WTC11 (cell line): Measurements from ENCODE around the gene GGA2.

Experiments used
- TF ChIP-seq, protein P1 (sequence below): sonication (generic); formaldehyde crosslinking; IDR thresholded peaks from 2 replicates; pipeline ENCODE4 v1.8.1; 2023; ENCODE audit warnings: mild to moderate bottlenecking, missing genetic modification reagents
- TF ChIP-seq, protein P2 (sequence below): fragments of 200-600 bp; IDR thresholded peaks from 2 replicates; pipeline ENCODE4 v1.8.0; 2022; ENCODE audit warnings: antibody characterized with exemption

DNA sequence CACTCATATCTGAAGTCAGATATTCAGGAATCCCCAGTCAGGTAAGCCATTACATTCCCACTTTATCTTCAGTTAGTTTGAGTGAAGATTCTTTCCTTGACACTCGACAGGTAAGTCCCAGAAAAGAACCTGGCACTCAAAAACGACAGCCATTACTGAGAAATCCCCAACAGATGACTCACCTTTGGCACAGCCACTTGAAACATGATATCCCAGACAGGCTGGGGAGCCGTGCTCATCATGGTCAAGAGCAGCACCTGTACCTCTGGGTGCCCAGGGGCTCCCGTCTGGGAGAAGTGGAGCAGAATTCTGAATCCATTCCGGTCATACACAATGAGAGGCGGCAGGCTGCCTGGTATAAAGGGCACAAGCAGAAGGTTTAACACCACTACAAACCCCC lies 40.5 kb downstream of the GGA2 start:
- TF ChIP-seq, protein P1, sequence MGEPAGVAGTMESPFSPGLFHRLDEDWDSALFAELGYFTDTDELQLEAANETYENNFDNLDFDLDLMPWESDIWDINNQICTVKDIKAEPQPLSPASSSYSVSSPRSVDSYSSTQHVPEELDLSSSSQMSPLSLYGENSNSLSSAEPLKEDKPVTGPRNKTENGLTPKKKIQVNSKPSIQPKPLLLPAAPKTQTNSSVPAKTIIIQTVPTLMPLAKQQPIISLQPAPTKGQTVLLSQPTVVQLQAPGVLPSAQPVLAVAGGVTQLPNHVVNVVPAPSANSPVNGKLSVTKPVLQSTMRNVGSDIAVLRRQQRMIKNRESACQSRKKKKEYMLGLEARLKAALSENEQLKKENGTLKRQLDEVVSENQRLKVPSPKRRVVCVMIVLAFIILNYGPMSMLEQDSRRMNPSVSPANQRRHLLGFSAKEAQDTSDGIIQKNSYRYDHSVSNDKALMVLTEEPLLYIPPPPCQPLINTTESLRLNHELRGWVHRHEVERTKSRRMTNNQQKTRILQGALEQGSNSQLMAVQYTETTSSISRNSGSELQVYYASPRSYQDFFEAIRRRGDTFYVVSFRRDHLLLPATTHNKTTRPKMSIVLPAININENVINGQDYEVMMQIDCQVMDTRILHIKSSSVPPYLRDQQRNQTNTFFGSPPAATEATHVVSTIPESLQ (CRISPR knock-in tag) = no peak
- TF ChIP-seq, protein P2, sequence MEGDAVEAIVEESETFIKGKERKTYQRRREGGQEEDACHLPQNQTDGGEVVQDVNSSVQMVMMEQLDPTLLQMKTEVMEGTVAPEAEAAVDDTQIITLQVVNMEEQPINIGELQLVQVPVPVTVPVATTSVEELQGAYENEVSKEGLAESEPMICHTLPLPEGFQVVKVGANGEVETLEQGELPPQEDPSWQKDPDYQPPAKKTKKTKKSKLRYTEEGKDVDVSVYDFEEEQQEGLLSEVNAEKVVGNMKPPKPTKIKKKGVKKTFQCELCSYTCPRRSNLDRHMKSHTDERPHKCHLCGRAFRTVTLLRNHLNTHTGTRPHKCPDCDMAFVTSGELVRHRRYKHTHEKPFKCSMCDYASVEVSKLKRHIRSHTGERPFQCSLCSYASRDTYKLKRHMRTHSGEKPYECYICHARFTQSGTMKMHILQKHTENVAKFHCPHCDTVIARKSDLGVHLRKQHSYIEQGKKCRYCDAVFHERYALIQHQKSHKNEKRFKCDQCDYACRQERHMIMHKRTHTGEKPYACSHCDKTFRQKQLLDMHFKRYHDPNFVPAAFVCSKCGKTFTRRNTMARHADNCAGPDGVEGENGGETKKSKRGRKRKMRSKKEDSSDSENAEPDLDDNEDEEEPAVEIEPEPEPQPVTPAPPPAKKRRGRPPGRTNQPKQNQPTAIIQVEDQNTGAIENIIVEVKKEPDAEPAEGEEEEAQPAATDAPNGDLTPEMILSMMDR = no peak
